Right lobe of liver (tissue), 6 donors: ENCODE results near the gene ZNF44. TPM values are rescaled to one million over a fixed set of nuclear protein-coding genes. Genes with fewer than 3 reads are reported as not detected.
A peak's percentile ranks its signal among the peaks of the same experiment; 100 is the strongest.

Experiments
- ATAC-seq, 4 donors: fragments of 200-7000 bp; cut with Tn5 transposase; one replicate each; pipeline ENCODE4 v1.9.1; 2020; ENCODE audit warnings: mild to moderate bottlenecking in 4 of 4, moderate library complexity in 4 of 4
- DNase-seq, 3 donors: peaks; one replicate each; pipeline ENCODE4 v3.0.0-alpha.2; 2020
- H3K27ac ChIP-seq, 3 donors: fragments of 200-600 bp; one replicate each; pipeline ENCODE4 v1.8.0; 2022
- H3K27me3 ChIP-seq, 2 donors: fragments of 200-600 bp; one replicate each; pipeline ENCODE4 v1.8.0; 2022
- H3K36me3 ChIP-seq, 4 donors: fragments of 200-600 bp; sonication (generic) in 1 of 4; one replicate each; pipeline versions ENCODE4 v1.5.1 to v1.8.0; 2017 to 2022; ENCODE audit warnings: control low read depth in 1 of 4
- H3K4me1 ChIP-seq, 4 donors: fragments of 200-600 bp; sonication (generic) in 1 of 4; one replicate each; pipeline versions ENCODE4 v1.5.1 to v1.8.0; 2017 to 2022; ENCODE audit warnings: control low read depth in 1 of 4
- H3K4me3 ChIP-seq, 3 donors: fragments of 200-600 bp; one replicate each; pipeline ENCODE4 v1.8.0; 2022
- H3K9me3 ChIP-seq, 4 donors: fragments of 200-600 bp; sonication (generic) in 1 of 4; one replicate each; pipeline versions ENCODE4 v1.5.1 to v1.8.0; 2017 to 2022; ENCODE audit warnings: control low read depth in 1 of 4
- CTCF ChIP-seq, 4 donors: fragments of 200-600 bp in 3 of 4; fragments of 450-650 bp in 1 of 4; IDR thresholded peaks; one replicate each; pipeline versions ENCODE4 v1.5.1 to v1.8.0; 2016 to 2022; ENCODE audit warnings: antibody characterized with exemption in 4 of 4, mild to moderate bottlenecking in 2 of 4
- POLR2A ChIP-seq: fragments of 450-650 bp; IDR thresholded peaks from one replicate; pipeline ENCODE4 v1.6.1; 2017; ENCODE audit warnings: antibody characterized with exemption, mild to moderate bottlenecking
- WGBS: methylation state at CpG from one replicate; pipeline ENCODE4 v1.1.6; 2018; ENCODE audit warnings: low coverage, low lambda C conversion rate; ENCODE audit not compliant: insufficient coverage; ENCODE audit errors: missing lambda C conversion rate; 5-methylcytosine and 5-hydroxymethylcytosine counted together
- intact Hi-C, 2 donors: fragments of 100-400 bp; cut with DNase I; formaldehyde crosslinking; loops; one replicate each; pipeline versions ENCODE4 v1.11.2 to v1.14.1; 2022
- long read RNA-seq: library from polyadenylated mRNA; unstranded; transcript quantifications from one replicate; pipeline ENCODE4 v2.0.0, GENCODE V29; 2019
- total RNA-seq, 6 experiments: library from RNA; depleted of rRNA in 2 of 6; stranded (reverse); fragments of >200 nt in 2 of 6; fragmentation: NEBNext Ultra II Directional in 3 of 6; extraction: Animal tissue kit (Norgen Biotek cat#: 25700) in 3 of 6; gene quantifications; one replicate each; pipeline versions ENCODE4 v1.1.0 to v1.2.4, GENCODE V29; 2016 to 2023
- donor health status: DM: no; HTN: yes; CAD: no.
- donor health status: DM: no; HTN: no; CAD: no.
- donor health status: DM: no; HTN: no; CAD: no.
- donor health status: DM: no; HTN: yes; CAD: no.
- donor health status: DM: no; HTN: yes; CAD: no.

ZNF44 gene
- total RNA-seq, result 10 to 100 TPM in 1 of 6 experiments, 1 to 10 TPM in 5; 4.9 to 11.6 (median 6.2) TPM
- long read RNA-seq, partial matches to known transcripts, result 2 of 6 reads
- long read RNA-seq, other reads (novel, unspliced or antisense), result 1 of 6 reads

- ATAC-seq (peak; percentile 95 to 98 (median 95)), DNase-seq (peak; percentile 97 to 99 (median 99))
- H3K4me1 ChIP-seq, result peaks cover 0 to 38% (median 6%) of the 10 kb centered on the region in 4 donors
- no peaks in the 10 kb centered on the region for H3K27me3 ChIP-seq
- no peak for TF ChIP-seq CTCF (IDR thresholded peaks at IDR 0.05)
- TF ChIP-seq POLR2A, result peak; percentile 88
- H3K36me3 ChIP-seq, result peaks cover 0 to 4% (median 0%) of the 10 kb centered on the region in 4 donors
- H3K27ac ChIP-seq, result peak within 1 kb of the TSS; percentile 94 to 99 (median 97)
- no peaks in the 10 kb centered on the region for H3K9me3 ChIP-seq
- peak within 1 kb of the TSS; percentile 98 to 100 (median 100) for H3K4me3 ChIP-seq
- WGBS, result 2% methylated on average over 31 of the region's 66 CpGs
- intact Hi-C loops, result no loop called here
Observed at GRCh38 chr19:12294249-12295158, at the start of gene ZNF44. Gene ZNF44 (minus strand): TSS chr19:12294883. CDS start chr19:12294694, 189 bp downstream.

- intact Hi-C loops, result no loop called here
- H3K4me3 ChIP-seq, result peak within 1 kb of the TSS; percentile 56 to 88 (median 88)
- TF ChIP-seq CTCF (IDR thresholded peaks at IDR 0.05) (no peak), POLR2A (peak; percentile 92)
Observed at GRCh38 chr19:12333162-12334159, 38.8 kb upstream of the ZNF44 start, which contains the start of gene ZNF563. Gene ZNF563 (minus strand): TSS chr19:12333633. CDS start chr19:12333482, 151 bp downstream.

GRCh38 chr19:12331211-12331941, 36.7 kb upstream of the ZNF44 start:
- intact Hi-C loops, result no loop called here
- 38% methylated on average over 4 of the region's 4 CpGs for WGBS
- TF ChIP-seq POLR2A (no peak), CTCF (IDR thresholded peaks at IDR 0.05) (no peak)
- Histone ChIP-seq H3K27me3 (no peaks in the 10 kb centered on the region), H3K27ac (peak overlapping the region; percentile 88 to 95 (median 89)), H3K9me3 (no peaks in the 10 kb centered on the region), H3K36me3 (no peaks in the 10 kb centered on the region), H3K4me3 (peak overlapping the region; percentile 15 to 88 (median 56)), H3K4me1 (peaks cover 0 to 33% (median 4%) of the 10 kb centered on the region in 4 donors)
- peak; percentile 82 to 90 (median 89) for DNase-seq
- ATAC-seq, result peak; percentile 75 to 80 (median 77)

More at GRCh38 chr19:12333162-12334159, 38.8 kb upstream of the ZNF44 start, which contains the start of gene ZNF563:
- Histone ChIP-seq H3K36me3 (no peaks in the 10 kb centered on the region), H3K27ac (peak within 1 kb of the TSS; percentile 88 to 95 (median 89)), H3K27me3 (no peaks in the 10 kb centered on the region), H3K9me3 (no peaks in the 10 kb centered on the region), H3K4me1 (peaks cover 0 to 32% (median 4%) of the 10 kb centered on the region in 4 donors)
- ATAC-seq (peak; percentile 93 to 98 (median 94)), DNase-seq (peak; percentile 98 to 99 (median 98))
- WGBS, result 9% methylated on average over 5 of the region's 55 CpGs
